Fibroblast of villous mesenchyme (primary cell): ENCODE measurements around the gene ROPN1B. TPM values are rescaled to one million over a fixed set of nuclear protein-coding genes. Genes with fewer than 3 reads are reported as not detected.

Source experiments
- DNase-seq: peaks from one replicate; pipeline ENCODE4 v3.0.0-alpha.2; 2010; ENCODE audit warnings: low read depth
- H3K4me3 ChIP-seq: 2 replicates; pipeline ENCODE4 v1.5.1; 2011; ENCODE audit warnings: low read depth, mild to moderate bottlenecking, low read length
- total RNA-seq: library from RNA; depleted of rRNA; stranded (reverse); fragments of >200 nt; gene quantifications from 2 replicates; pipeline ENCODE4 v1.2.3, GENCODE V29; 2012
- TF ChIP-seq, protein P1 (sequence below): IDR thresholded peaks from 2 replicates; pipeline ENCODE4 v1.5.1; 2012; ENCODE audit warnings: low read depth, mild to moderate bottlenecking, low read length; ENCODE audit not compliant: insufficient read depth

ROPN1B gene
- total RNA-seq, 1 donor = 0.43 TPM

GRCh38 chr3:126021702-126022101, 52.7 kb downstream of the ROPN1B start:
- DNase-seq = no peak
- no peak overlapping the region for H3K4me3 ChIP-seq
- TF ChIP-seq, protein P1, sequence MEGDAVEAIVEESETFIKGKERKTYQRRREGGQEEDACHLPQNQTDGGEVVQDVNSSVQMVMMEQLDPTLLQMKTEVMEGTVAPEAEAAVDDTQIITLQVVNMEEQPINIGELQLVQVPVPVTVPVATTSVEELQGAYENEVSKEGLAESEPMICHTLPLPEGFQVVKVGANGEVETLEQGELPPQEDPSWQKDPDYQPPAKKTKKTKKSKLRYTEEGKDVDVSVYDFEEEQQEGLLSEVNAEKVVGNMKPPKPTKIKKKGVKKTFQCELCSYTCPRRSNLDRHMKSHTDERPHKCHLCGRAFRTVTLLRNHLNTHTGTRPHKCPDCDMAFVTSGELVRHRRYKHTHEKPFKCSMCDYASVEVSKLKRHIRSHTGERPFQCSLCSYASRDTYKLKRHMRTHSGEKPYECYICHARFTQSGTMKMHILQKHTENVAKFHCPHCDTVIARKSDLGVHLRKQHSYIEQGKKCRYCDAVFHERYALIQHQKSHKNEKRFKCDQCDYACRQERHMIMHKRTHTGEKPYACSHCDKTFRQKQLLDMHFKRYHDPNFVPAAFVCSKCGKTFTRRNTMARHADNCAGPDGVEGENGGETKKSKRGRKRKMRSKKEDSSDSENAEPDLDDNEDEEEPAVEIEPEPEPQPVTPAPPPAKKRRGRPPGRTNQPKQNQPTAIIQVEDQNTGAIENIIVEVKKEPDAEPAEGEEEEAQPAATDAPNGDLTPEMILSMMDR = no peak

GRCh38 chr3:126022741-126023359, 53.9 kb downstream of the ROPN1B start:
- TF ChIP-seq, protein P1 = no peak
- no peak overlapping the region for H3K4me3 ChIP-seq
- DNase-seq = no peak

- TF ChIP-seq, protein P1 = no peak
- no peak overlapping the region for H3K4me3 ChIP-seq
- DNase-seq = no peak
These were observed 54.4 kb downstream of the ROPN1B start for GRCh38 chr3:126023390-126023789.

GRCh38 chr3:126024049-126024854, 55.3 kb downstream of the ROPN1B start:
- DNase-seq = no peak
- no peak overlapping the region for H3K4me3 ChIP-seq
- TF ChIP-seq, protein P1 = no peak

- no peak for DNase-seq
- TF ChIP-seq, protein P1 = no peak
- no peak overlapping the region for H3K4me3 ChIP-seq
These were observed 56.2 kb downstream of the ROPN1B start for GRCh38 chr3:126025116-126025729.

DNA sequence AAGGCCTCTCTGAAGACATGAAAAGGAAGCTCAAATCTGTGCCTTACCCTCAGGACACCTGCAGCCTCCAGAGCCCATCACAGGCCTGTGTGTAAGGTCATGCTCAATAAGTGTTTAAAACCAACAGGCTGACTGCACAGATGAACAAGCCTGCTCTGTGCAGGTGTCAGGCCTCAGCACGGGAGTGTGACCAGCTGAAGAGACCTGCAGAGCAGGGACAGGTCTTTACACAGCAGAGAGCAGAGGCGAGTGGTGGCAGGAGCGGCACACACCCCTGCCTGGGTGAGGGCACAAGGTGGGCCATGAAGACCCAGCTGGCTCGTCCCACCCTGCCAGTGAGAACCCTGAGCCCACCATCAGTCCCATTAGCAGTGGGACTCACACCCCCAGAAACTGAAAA, 56.9 kb downstream of the ROPN1B start:
- TF ChIP-seq, protein P1 = no peak
- DNase-seq = no peak
- no peak overlapping the region for H3K4me3 ChIP-seq
